GM18526 (cell line): ENCODE data around the gene SIRPA.

ENCODE experiments used
- POLR2A ChIP-seq: IDR thresholded peaks from 3 replicates; pipeline ENCODE4 v1.6.1; 2011; ENCODE audit not compliant: insufficient read length; ENCODE audit errors: extremely low read depth

SIRPA gene

DNA sequence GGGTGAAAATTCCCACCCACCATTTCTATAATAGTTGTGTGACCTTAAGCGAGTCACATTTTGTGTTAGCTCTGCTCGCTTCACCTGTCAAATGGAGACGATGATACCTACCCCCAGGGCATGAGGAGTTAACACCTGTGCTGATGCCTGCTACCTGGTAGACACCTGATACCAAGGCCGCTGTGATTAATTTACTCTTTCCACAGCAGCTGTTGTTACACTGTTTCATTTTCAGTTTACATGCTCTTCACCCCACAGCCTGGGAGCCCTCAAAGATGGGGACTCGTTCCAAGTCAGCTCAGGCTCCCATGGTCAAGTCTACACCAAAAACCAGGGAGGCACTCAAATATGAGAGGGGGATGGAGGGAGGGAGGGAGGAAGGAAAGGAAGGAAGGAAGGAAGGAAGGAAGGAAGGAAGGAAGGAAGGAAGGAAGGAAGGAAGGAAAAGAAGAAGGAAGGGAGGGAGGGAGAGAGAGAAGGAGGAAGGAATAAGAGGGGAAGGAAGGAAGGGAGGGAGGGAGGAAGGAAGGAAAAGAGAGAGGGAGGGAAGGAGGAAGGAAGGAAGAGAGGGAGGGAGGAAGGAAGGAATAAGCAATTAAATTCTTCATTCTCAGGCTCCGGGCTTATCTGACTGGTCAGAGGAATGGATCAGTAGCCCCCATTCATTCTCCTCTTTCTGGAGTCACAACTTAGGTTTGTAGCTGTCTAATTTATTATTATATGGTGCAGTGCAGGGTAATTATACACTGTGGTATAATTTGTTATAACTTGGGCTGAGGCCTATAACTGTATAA is 57.7 kb downstream of the SIRPA start:
- no peak for TF ChIP-seq POLR2A

DNA sequence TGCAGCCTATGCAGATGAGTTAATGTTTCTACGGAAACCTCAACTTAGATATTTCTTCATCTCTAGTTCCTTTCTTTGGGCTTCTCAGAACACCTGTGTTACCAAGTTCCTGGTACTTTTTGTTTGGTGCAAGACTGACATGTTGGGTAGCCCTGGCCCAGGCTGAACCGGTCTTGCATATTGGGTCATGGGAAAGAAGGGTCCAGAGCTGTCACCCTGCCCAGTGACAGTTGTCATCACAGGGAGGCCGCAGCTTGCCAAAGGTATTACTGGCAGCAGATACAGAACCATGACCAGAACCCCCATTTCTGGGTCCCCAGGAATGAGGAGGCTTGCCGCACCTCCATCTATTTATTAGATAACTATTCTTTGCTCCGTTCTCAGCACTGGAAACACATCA is 58.4 kb downstream of the SIRPA start:
- TF ChIP-seq POLR2A: no peak

DNA sequence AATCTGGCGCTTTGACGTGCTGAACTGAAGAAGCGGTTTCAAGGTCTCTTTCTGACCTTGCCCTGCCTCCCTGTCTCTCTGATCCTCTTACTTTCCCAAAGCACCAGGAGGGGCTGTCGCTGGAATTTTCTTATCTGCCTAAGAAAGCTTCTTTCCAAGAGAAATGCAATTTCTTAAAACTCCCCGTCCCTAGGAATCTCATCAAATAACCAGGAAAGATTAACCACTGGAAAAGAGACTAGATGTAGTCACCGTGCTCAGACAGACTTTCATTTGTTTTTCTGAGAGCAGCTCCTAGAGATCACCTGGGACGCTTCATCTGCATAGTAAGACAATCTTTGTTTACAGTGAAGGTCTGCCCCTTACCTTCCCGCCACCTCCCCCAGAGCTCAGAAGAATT is 60.0 kb downstream of the SIRPA start:
- no peak for TF ChIP-seq POLR2A

DNA sequence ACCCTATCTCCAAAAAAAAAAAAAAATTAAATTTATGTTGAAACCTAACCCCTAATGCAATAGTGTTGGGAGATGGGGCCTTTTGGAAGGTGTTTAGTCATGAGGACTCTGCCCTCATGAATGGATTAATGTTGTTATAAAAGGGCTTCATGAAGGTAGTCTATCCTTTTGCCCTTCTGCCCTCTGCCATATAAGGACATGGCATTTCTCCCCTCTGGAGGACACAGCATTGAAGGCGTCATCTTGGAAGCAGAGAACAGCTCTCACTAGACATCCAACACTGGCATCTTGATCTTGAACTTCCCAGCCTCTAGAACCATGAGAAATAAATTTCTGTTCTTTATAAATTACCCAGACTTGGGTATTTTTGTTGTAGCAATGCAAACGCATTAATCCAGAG is 63.2 kb downstream of the SIRPA start:
- TF ChIP-seq POLR2A: no peak

DNA sequence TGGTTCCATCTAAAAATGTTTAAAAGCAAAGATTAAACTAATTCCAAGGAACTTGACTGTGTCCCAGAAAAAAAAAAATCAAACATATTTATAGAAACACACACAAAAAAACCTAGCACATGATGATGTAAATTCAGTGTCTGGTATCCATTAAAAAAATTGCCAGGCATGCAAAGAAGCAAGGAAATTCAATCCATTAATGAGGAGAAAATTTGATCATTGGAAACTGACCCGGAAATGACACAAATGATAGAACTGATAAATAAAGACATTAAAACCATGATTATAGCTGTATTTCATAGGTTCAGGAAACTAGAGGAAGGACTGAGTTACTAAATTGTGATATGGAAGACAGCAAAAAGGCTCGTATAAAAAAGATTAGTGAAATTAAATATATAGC is 63.9 kb downstream of the SIRPA start:
- no peak for TF ChIP-seq POLR2A

DNA sequence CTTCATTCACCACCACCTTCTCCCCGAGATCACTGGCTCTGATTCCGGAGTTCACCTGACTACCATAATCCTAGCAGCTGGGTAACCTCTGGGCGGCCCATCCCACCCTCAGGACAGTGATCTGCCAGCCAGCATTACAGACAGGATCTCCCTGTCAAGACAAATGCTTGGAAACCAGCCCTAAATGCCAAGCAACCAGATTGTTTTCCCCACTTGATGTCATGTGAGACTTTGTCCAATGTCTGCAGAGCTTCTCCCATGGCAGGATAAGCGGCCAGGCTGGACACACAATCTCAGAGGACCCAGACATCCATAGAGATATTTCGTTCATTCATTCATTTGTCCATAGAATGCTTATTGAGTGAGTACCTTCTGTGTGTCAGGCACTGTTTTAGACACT is 66.2 kb downstream of the SIRPA start:
- TF ChIP-seq POLR2A: no peak

DNA sequence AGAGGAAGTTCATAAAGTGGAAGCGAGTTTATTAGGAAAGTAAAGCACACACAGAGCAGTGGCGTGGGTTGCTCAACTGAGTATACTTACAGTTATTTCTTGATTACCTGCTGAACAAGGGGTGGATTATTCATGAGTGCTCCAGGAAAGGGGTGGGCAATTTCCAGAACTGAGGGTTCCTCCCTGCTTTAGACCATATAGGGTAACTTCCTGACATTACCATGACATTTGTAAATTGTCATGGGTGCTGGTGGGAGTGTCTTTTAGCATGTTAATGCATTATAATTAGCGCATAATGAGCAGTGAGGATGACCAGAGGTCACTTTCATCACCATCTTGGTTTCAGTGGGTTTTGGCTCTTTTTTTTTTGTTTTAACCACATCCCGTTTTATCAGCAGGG is 68.9 kb downstream of the SIRPA start:
- no peak for TF ChIP-seq POLR2A

DNA sequence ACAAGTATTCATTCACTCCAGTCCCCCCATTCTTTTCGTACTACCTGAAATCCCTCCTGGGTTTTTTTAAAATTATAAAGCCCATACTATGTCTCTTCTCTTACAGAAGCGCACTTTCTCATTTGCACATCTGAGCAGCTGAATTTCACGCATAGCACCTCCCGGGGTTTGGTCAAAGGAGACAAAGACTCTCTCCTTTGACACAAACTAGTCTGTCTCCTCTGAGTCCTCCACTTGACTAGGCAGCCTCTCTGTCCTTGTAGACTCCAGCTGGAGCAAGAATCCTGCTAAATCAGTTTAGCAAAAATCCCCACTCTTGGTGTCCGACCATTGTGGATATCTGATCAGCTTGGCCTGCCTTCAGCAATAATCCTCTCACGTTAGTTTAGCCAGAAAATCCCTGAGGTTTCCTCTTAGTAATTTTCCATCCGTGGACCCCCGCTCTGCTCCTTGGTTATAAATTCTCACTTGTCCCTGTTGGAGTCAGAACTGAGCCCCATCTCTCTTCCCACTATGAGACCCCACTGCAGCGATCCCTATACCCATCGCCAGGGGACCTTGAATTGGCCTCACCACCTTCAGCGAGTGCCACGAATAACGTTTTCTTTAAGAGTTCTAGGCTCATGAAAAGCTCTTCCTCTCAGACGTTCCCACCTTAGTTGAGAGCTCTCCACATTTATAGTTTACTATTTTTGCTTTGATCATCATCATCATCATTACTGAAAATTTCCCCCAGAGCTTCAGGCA is 69.6 kb downstream of the SIRPA start:
- no peak for TF ChIP-seq POLR2A

DNA sequence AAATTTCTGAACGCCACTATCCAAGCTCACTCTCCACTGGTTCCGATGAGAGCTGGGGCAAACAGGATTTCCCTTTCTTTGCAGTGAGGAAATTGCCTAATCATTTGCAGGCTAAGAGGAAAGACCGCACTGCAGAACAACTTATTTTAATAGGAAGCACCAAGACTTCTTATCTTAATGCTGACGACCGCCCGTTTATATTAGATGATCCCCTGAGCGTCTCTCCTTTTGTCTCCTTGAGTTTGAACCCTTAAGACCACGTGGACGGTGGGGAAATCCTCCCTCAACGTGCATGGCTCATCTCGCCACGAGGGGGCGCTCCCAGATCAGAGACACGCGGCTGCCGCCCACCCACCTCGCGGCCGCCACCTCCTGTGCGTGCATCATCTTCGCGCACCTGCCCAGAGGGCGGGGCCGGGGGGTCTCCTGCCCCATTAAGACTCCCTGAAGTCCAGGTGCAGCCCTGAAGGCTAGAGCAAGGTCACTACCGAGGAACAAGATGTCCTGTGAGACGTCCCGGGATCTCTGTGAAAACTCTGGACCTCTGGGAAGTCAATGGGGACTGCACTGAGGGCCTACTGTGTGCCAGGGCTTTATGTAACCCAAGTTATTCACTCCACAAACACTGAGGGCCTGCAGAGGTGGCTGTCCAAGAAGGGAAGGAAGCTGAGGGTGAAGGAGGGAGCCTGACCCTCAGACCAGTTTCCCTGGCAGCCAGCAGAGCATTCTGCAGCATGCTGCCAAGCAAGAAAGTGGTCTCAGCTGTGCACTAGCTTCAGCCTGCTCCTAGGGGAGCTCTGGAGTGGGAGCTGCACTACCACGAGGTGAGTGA is 70.5 kb downstream of the SIRPA start:
- TF ChIP-seq POLR2A: no peak

DNA sequence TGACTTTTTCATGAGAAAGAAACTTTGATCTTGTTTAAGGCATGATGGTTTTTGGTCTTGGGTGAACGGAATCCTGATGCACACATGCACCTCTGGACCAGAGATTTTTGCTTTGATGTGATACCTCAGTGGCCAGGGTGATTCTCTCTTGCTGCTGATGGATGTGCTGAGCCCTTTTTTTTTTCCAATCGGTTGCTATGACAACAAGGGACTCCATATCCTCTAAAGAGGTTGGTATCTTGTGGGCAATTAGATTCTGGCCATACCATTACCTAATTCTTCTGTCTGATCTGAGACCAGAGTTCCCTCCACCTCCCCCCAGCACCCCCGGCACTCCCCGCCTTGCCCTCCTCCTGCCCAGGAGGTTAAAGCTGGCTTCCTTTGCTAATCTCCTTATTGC is 73.8 kb downstream of the SIRPA start:
- no peak for TF ChIP-seq POLR2A

DNA sequence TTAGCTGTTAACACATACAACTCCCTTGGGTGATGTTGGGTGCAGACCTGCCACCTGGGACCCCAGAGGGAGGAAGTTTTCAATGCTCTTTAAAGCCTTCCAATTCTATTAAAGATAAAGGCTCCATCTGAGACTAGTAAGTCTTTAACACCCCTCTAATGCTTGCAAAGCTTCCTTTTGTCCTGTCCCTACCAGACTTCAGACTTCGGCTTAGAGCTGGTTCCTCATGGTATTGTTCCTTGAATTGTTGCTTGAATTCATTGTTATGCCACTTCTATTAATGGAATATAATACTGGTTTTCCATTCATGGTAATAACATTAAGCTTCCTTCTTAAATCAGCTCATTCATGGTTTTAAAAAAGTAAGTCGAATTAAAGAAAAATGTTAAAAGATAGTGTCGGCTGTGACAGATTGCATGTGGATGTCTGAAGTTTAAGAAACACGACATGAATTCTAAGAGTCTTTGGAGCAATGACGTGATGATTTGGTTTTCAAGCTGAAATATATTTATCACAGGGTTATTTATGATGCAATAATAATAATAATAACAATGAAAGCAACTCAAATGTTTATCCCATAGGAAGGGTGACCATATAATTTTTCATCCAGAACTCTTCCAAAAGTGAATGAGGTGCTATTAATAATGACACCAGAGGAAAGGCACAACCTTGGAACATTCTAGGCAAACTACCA is 76.8 kb downstream of the SIRPA start:
- no peak for TF ChIP-seq POLR2A

DNA sequence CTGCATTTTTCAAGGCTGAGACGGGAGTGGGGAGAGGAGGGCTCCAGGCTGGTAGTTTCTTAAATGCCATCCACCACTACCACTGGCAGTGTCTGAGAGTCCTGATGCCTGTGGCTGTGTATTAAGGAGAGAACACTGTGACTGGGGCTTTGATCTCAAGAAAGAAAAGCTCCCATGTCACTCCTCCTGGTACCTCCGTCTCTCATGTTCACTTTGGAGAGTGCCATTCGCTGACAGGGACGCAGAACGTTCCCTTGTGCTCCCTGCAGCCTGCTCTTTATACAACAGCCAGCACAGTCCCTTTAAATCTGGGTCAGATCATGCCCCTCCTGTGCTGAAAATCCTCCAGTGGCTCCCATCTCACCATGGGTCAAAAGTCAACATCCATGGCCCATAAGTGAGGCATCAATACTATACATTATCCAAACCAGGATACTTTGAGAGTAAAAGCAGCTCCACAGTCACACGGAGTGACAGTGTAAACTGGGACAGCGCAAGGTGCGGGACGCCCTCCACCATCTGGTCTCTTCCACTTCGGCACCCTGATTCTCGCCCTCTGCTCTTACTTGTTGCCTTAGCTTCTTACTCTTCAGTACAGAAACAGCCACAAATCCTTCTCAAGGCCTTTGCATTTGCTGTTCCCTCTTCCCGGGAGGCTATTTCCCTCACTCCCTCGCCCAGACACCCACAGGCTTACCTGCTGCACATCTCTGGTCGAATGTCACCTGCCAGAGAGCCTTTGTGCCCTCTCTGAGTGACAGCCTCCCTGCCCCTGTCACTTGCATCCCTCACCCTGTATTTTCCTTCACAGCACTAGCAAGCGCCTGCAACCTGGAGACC is 78.6 kb downstream of the SIRPA start:
- TF ChIP-seq POLR2A: no peak

DNA sequence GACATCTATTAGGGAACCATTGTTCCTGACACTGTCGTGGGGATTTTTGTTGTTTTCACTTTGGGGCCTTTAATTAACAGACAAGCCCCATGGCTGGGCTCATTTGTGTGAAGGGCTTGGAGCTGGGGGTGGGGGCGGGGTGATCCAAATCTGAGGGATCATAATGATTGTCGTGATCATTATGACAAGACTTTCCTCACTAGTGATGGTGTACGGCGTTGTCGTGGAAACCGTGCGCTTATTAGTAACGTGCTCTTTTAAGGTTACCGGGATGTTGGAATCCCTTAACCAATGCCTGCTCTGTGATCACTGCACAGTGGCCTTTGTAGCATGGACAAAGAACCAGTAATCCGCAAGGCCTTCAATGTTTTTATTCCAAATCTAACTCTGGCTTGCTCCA is 80.1 kb downstream of the SIRPA start:
- no peak for TF ChIP-seq POLR2A

DNA sequence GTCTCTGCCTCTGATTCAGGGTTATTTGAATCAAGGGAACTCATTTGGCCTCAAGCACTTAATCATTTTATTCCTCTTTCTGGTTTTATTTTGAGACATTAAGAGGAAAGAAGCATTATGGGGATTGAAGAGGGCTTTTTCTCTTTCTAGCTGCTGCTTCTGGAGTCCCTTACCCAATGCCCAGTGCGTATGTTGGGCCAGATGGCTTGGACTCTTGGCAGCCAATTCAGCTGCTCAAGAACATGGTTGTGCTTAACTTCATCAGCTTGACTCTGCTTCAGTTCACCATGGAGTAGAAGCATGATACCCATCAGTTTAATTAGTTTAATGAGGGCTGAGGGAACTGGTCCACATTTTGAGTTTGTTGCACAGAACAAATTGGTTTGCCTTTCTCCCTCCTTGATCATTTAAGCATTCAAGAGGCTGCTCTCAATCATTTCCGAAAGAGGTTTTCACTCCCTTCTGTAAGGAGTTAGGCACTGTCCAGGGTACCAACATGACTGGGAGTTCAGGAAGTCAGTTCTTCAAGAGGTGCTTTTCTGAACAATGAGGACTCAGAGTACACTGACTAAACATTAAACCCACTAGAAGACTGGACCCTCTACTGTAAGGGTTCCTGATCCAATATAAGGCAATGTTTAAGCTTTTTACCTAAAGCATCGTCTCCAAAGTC is 84.0 kb downstream of the SIRPA start:
- TF ChIP-seq POLR2A: no peak
